IMR-90 (cell line): ENCODE results near the gene PSMA6.

Experiments
- BHLHE40 ChIP-seq: fragments of 150-350 bp; IDR thresholded peaks from 2 replicates; pipeline ENCODE4 v1.6.1; 2016; ENCODE audit warnings: mild to moderate bottlenecking, low read depth, low read length
- CEBPB ChIP-seq: IDR thresholded peaks from 2 replicates; pipeline ENCODE4 v1.6.1; 2012; ENCODE audit warnings: low read depth, low read length, improper control_type of control experiment
- CHD1 ChIP-seq: IDR thresholded peaks from 2 replicates; pipeline ENCODE4 v1.6.1; 2012; ENCODE audit warnings: low read depth, low read length, improper control_type of control experiment
- CTCF ChIP-seq: conservative IDR thresholded peaks from 2 replicates; pipeline ENCODE4 v1.5.1; 2012; ENCODE audit warnings: mild to moderate bottlenecking, low read depth, low read length, improper control_type of control experiment
- ELK1 ChIP-seq: fragments of 150-350 bp; IDR thresholded peaks from 2 replicates; pipeline ENCODE4 v1.6.1; 2016; ENCODE audit warnings: low read depth, mild to moderate bottlenecking, low read length, moderate library complexity, borderline replicate concordance
- MAFK ChIP-seq: IDR thresholded peaks from 2 replicates; pipeline ENCODE4 v1.6.1; 2012; ENCODE audit warnings: low read depth, low read length, improper control_type of control experiment
- MAZ ChIP-seq: IDR thresholded peaks from 2 replicates; pipeline ENCODE4 v1.6.1; 2012; ENCODE audit warnings: low read depth, mild to moderate bottlenecking, low read length, improper control_type of control experiment, moderate library complexity, borderline replicate concordance
- MXI1 ChIP-seq: IDR thresholded peaks from 2 replicates; pipeline ENCODE4 v1.6.1; 2012; ENCODE audit warnings: low read depth, mild to moderate bottlenecking, low read length, moderate library complexity, borderline replicate concordance
- NFE2L2 ChIP-seq: fragments of 150-350 bp; IDR thresholded peaks from 2 replicates; pipeline ENCODE4 v1.6.1; 2016; ENCODE audit warnings: low read depth, mild to moderate bottlenecking, low read length
- POLR2A ChIP-seq: IDR thresholded peaks from 2 replicates; pipeline ENCODE4 v1.6.1; 2012; ENCODE audit warnings: mild to moderate bottlenecking, low read depth, low read length
- RAD21 ChIP-seq: IDR thresholded peaks from 2 replicates; pipeline ENCODE4 v1.6.1; 2012; ENCODE audit warnings: low read length, improper control_type of control experiment
- RCOR1 ChIP-seq: IDR thresholded peaks from 2 replicates; pipeline ENCODE4 v1.6.1; 2012; ENCODE audit warnings: mild to moderate bottlenecking, low read length, improper control_type of control experiment; ENCODE audit not compliant: insufficient replicate concordance
- RFX5 ChIP-seq: IDR thresholded peaks from 2 replicates; pipeline ENCODE4 v1.8.0; 2012; ENCODE audit warnings: low read depth, mild to moderate bottlenecking, low read length, moderate library complexity
- SMC3 ChIP-seq: fragments of 150-350 bp; IDR thresholded peaks from 2 replicates; pipeline ENCODE4 v1.6.1; 2016; ENCODE audit warnings: low read depth, mild to moderate bottlenecking, antibody characterized with exemption, low read length, moderate library complexity

GRCh38 chr14:35245051-35245450 is 47.1 kb upstream of the PSMA6 start:
- TF ChIP-seq CTCF (no peak), POLR2A (no peak), MAZ (no peak), BHLHE40 (no peak), SMC3 (no peak), CEBPB (no peak), RCOR1 (no peak), CHD1 (no peak), MAFK (no peak), RAD21 (no peak), RFX5 (no peak), ELK1 (no peak), MXI1 (no peak), NFE2L2 (no peak)
